HG02852 (cell line): Measurements from ENCODE around the gene GOLGA6L10.
"Not testable (repeated sequence)": the region's sequence is repeated elsewhere in the genome, so short reads cannot be mapped to it uniquely, and the experiment has no call there.

Experiments used
- ATAC-seq: cut with Tn5 transposase; IDR thresholded peaks from one replicate; pipeline ENCODE4 v1.9.1; 2021; ENCODE audit warnings: mild to moderate bottlenecking, moderate library complexity; ENCODE audit not compliant: unreplicated experiment

GOLGA6L10 gene

GRCh38 chr15:82343851-82344250 is 5.4 kb downstream of the GOLGA6L10 start:
- ATAC-seq: not testable (repeated sequence)

DNA sequence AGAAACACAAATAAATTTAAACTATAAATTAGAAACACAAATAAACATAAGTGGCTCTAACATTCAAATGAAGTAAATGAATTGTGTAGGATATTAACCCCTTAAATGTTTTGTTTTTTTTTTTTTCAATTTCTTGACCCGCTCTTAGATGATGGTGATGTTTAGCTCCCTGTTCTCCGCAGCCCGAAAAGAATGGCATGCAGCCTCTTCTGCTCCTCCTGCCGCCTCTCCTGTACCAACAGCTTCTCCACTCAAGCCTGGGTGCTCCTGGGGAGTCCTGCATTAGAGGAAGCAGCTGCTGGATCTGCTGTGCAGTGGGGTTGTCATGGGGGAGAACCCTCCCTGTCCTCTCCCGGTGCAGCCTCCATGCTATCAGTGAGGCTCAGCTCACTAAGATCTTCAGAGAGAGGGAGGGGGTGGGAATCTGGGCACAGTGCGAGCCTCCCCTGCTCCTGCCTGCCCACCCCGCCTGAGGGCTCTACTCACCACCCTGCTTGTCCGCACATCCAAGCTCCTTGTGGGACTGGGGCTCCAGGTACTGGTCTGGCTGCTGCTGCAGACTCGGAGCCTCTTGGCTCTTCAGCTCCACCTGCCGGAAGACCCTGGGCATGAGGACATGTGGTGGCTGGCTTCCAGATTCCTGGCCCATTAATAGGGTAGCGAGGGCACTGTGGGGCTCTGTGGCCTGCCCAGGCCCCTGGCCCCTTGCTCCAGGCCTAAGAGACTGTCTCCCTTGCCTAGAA is 6.5 kb downstream of the GOLGA6L10 start:
- not testable (repeated sequence) for ATAC-seq

DNA sequence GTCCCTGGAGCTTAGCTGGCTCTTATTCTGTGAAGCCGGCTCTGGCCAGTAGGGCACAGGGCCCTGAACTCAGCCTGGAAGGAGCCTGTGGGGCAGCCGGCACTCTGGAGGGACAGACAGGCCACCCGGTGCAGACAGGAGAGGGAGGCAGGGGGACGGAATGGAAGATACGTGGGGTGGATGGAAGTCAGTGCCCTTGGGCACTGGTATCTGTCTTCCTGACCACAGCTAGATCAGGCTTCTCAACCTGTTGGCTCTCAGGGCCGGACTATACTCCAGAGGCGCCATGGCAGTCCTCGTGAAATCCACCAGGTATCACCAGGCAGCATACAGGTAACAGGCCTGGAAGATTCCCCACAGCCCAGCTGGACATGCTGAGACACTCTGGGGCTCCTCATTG is 10.7 kb downstream of the GOLGA6L10 start:
- ATAC-seq: not testable (repeated sequence)

DNA sequence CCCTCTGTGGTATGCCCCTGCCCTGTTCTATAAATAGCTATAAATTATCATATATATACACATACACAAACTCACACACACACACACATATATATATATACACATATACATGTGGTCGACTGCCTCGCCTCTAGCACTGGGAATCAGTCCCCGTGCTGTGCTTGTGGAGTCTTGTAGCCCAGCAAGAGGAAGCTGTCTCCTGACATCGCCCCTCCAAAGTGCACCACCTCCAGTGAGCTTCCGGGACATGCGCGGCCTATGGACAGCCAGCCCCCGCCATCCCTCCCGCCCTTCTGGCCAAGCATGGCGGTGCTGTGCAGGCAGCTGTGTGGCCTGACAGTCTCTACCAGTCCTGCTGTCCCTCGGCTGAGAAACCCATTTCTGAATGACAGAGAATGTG is 11.2 kb downstream of the GOLGA6L10 start:
- ATAC-seq: not testable (repeated sequence)

GRCh38 chr15:82337051-82337450 is 12.2 kb downstream of the GOLGA6L10 start:
- ATAC-seq: not testable (repeated sequence)

DNA sequence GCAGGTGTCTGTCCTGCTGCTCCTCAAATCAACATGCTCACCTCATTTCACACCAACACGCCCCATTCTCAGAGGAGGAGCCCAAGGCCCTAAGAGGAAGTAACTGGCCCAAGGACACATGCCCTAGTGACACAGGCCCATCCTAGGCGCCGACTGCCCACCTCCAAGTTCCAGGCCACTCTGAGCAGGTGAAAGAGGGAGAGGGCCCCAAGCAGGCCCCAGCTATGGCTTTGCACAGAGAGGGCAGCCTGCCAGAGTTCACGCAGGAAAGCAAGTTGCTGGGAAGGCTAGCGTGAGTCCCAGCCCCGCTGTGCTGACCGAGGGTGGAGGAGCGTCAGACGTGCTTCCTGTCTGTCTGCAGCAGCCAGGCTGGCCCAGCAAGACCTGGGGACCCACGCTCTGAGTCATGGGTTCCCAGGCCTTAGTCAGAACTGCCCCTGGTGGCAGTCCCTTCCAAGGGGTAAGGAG is 13.1 kb downstream of the GOLGA6L10 start:
- not testable (repeated sequence) for ATAC-seq

- not testable (repeated sequence) for ATAC-seq
These were observed 14.3 kb downstream of the GOLGA6L10 start for GRCh38 chr15:82335006-82335405.

DNA sequence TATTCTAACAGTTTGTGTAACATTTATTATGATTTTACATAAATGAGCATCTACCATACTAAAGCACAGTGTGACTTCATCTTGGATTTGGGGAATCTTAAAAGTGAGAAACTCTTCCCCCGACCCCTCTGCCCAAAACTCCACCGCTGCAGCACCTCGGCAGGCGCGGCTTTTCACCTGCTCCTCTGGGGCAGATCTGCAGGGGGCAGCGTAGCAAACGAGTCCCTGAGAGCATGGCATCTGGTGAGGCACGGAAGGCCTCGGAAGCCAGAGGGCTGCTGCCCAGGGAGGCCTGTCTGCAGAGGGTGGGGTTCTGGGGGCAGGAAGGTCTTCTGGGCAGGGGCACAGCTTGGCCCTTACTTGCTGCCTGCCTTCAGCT is 14.7 kb downstream of the GOLGA6L10 start:
- ATAC-seq: not testable (repeated sequence)

DNA sequence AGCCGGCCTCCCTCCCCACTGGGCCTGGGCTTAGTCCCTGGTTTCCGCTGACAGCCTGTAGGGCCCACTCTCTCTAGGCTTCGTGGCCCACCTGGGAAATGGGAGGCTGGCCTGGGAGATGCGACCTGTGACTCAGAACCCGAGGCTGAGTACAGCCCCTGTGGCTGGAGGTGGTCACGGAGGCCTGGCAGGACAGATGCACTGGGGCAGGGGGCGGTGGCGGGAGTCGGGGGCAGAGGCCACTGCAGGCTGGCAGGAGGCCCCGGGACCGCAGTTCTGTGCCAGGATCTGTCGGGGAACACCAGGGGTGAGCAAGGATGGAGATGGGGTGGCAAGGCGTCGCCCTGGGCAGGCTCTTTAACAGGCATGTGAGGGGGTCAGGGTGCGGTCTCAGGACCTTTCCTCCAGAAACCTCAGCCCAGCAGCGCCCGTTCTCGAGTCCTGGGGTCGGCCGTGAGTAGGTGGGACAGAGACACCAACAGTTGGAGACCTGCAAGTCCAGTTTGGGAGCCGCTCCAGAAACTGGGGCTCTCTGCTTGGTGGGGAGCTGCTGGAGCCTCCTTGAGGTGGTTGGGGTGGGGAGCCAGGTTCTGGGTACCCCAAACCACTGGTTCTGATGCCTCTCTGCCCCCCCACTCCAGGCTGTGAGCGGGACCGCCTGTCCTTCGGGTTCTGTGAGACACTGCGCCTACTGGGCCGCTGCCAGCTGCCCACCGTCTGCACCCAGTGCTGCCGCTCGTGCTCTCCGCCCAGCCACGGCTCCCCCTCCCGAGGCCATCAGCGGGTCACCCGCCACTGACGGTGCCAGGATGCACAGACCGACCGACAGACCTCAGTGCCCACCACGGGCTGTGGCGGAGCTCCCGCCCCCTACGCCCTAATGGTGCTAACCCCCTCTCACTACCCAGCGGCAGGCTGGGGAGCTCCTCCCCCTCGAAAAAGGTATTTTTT is 15.4 kb downstream of the GOLGA6L10 start:
- not testable (repeated sequence) for ATAC-seq

DNA sequence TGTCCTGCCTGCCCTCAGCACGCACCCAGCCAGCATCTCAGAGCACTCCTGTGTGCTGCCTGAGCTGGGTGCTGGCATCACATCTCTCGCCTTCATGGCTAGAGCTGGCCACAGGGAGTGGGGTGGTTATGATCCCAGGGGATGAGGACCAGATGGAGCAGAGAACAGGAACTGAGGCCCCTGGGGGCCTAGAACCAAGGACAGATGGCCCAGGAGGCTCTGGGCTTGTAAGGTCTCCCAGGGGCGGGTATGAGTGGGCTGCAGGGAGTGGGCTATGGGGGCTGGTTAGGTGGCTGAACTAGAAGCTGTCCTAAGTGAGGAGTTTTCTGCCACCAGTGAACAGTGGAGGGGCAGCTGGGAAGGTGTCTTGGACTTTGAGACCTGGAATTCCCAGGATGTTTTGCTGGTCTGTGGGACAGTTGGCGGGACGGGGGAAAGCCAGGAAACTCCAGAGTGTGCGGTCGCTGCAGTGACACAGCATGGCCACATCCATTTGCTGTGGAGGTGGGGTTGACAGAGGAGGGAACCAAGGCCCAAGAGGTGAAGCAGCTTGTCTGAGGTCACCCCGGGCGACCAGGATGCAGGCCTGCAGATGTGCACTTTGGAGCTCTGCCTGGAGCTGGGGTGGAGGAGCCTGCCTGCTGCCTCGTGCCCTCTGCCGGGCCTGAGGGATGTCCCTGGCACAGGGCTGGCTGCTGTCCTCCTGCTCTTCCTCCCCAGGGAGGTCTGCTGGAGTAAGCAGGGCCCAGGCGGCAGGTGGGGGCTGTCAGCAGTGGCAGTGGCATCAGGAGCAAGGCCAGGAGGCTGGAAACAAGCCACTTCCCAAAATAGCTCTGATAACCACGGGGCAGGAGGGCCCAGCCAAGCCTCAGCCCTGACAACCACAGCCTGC is 16.3 kb downstream of the GOLGA6L10 start:
- ATAC-seq: not testable (repeated sequence)

- not testable (repeated sequence) for ATAC-seq
These were observed 17.5 kb downstream of the GOLGA6L10 start for GRCh38 chr15:82331576-82332304.

GRCh38 chr15:82330921-82331320 is 18.4 kb downstream of the GOLGA6L10 start:
- not testable (repeated sequence) for ATAC-seq

GRCh38 chr15:82329039-82329438 is 20.2 kb downstream of the GOLGA6L10 start:
- ATAC-seq: not testable (repeated sequence)

DNA sequence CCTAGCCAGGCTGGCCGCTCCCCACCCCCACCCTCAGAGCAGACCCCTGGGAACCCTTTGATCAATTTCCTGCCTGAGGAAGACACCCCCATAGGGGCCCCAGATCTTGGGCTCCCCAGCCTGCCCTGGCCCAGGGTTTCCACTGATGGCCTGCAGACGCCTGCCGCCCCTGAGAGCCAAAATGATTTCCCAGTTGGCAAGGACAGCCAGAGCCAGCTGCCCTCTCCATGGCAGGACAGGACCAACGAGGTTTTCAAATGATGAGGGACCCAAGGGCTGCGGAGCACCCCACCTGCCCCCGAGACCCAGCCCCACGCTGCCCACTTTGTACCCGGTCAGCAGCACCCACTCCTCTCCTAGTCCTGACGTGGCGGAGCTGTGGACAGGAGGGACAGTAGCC is 21.9 kb downstream of the GOLGA6L10 start:
- ATAC-seq: not testable (repeated sequence)

DNA sequence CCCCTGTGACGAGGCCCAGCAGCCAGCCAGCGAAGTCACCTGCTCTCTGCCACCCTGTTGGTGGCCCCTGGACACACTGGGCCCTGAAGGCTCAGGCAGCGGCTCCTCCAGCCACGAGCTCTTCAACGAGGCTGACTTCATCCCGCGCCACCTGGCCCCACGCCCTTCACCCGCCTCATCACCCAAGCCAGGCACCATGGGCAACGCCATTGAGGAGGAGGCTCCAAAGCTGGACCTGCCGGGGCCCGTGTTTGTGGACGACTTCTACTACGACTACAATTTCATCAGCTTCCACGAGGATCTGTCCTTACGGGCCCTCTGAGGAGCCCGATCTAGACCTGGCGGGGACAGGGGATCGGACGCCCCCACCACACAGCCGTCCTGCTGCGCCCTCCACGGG is 22.4 kb downstream of the GOLGA6L10 start:
- ATAC-seq: not testable (repeated sequence)

DNA sequence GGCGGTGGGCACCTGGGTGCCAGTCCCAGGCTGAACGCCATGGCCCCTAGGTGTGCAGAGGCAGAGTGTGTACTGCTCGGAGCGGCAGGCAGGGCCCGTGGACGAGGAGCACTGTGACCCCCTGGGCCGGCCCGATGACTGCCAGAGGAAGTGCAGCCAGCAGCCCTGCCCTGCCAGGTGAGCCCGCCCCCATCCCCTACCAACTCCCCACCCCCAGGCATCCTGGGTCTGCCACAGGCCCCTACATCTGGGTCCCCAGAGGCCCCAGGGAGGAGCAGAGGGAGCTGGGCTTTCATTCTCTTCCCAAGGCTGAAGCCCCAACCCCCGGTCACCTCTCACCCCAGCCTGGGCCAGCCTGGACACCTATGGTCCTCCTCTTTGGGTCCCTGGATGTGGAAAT is 23.6 kb downstream of the GOLGA6L10 start:
- not testable (repeated sequence) for ATAC-seq

DNA sequence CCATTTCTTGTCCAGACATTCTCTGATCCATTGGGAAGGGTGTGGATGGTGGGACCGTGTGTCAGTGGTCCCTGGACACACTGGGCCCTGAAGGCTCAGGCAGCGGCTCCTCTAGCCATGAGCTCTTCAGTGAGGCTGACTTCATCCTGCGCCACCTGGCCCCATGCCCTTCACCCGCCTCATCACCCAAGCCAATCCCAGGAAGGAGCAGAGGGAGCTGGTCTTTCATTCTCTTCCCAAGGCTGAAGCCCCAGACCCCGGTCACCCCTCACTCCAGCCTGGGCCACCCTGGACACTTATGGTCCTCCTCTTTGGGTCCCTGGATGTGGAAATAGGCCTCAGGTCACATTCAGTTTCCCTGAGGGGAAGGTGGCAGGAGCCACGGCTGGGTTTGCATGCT is 24.4 kb downstream of the GOLGA6L10 start:
- not testable (repeated sequence) for ATAC-seq

DNA sequence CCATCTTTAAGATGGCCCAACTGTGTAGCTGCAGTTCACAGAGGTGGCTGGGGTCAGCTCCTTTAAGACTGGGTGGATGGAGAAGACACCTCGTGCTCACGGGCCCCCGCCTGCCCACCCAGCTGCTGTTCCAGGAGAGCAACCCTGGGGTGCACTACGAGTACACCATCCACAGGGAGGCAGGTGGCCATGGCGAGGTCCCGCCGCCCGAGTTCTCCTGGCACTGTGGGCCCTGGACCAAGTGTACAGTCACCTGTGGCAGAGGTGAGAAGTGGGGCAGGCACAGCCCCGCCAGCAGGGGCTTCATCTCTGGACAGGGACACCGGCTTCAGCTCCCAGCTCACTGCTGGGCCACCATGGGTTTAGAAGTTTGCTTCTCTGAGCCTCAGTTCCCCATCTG is 26.8 kb downstream of the GOLGA6L10 start:
- not testable (repeated sequence) for ATAC-seq

- ATAC-seq: not testable (repeated sequence)
These were observed 28.4 kb downstream of the GOLGA6L10 start for GRCh38 chr15:82320861-82321260.
